GM18517 (cell line): Measurements from ENCODE around the gene SLC2A11.
A peak's percentile ranks its signal among the peaks of the same experiment; 100 is the strongest.

Experiments used
- ATAC-seq: cut with Tn5 transposase; IDR thresholded peaks from one replicate; pipeline ENCODE4 v1.9.1; 2021; ENCODE audit warnings: mild to moderate bottlenecking, moderate library complexity; ENCODE audit not compliant: unreplicated experiment

SLC2A11 gene

GRCh38 chr22:23831781-23832180 lies 25.9 kb upstream of the SLC2A11 start:
- no peak for ATAC-seq

- no peak for ATAC-seq
These were observed 25.3 kb upstream of the SLC2A11 start for GRCh38 chr22:23832226-23833016.

GRCh38 chr22:23833017-23833751 lies 24.5 kb upstream of the SLC2A11 start:
- ATAC-seq = no peak

- no peak for ATAC-seq
These were observed 23.8 kb upstream of the SLC2A11 start for GRCh38 chr22:23833911-23834317.

- ATAC-seq = no peak
These were observed 23.3 kb upstream of the SLC2A11 start for GRCh38 chr22:23834406-23834792.

- no peak for ATAC-seq
These were observed 22.7 kb upstream of the SLC2A11 start for GRCh38 chr22:23834793-23835483.

GRCh38 chr22:23835484-23836144 lies 22.1 kb upstream of the SLC2A11 start:
- no peak for ATAC-seq

GRCh38 chr22:23836281-23836680 lies 21.4 kb upstream of the SLC2A11 start:
- ATAC-seq = no peak

- no peak for ATAC-seq
These were observed 20.8 kb upstream of the SLC2A11 start for GRCh38 chr22:23836692-23837495.

GRCh38 chr22:23837496-23837859 lies 20.2 kb upstream of the SLC2A11 start:
- no peak for ATAC-seq

- no peak for ATAC-seq
These were observed 19.6 kb upstream of the SLC2A11 start for GRCh38 chr22:23837911-23838680.

- peak; percentile 82 for ATAC-seq
These were observed 18.8 kb upstream of the SLC2A11 start, which contains the start of gene DERL3 for GRCh38 chr22:23838681-23839468. Gene DERL3 (minus strand): TSS chr22:23839006. CDS start chr22:23838987, 19 bp downstream.

- ATAC-seq = no peak
These were observed 17.6 kb upstream of the SLC2A11 start for GRCh38 chr22:23840026-23840425.

GRCh38 chr22:23841292-23841691 lies 16.4 kb upstream of the SLC2A11 start:
- no peak for ATAC-seq

- ATAC-seq = no peak
These were observed 15.8 kb upstream of the SLC2A11 start for GRCh38 chr22:23841736-23842445.

GRCh38 chr22:23842599-23842998 lies 15.1 kb upstream of the SLC2A11 start:
- ATAC-seq = no peak

GRCh38 chr22:23844739-23845202 lies 12.9 kb upstream of the SLC2A11 start:
- ATAC-seq = no peak
